ENCODE results near the gene PDX1.
"Not testable (repeated sequence)": the region's sequence is repeated elsewhere in the genome, so short reads cannot be mapped to it uniquely, and the experiment has no call there.

The PDX1 gene

DNA sequence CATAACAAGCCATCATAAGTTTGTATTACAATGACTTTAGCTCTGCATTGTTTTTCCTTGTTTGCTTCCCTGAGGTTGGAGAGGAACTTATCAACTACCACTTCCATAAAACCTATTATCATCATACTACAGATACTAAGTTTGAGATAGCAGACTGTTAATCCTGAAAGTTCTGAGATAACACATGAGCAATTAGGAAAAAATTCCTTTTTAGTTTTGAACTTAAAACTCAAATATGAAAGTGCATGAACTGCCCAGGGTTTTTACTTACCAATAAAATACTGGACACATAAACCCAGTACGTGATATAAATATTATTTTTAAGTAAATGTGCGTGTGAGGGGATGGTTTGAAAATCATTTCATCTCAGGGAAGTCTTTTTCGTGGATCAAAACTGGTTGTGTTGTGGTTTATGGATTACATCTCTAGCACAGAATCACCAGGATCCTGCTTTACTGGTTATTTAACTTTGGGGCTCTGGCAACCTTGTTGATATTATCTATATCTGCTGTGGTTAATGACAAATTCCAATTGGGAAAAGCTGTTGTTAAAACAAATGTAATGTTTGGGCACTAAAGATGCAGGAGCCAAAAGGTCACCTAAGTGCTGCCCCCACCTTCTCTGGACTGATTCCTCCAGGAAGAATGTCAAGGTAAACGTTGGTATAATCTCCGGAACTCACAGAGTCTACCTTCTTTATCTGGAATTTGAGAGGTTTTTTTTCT, 36.9 kb downstream of the PDX1 start:
- no peak for DNase-seq (ENCODE audit: low spot score)

DNA sequence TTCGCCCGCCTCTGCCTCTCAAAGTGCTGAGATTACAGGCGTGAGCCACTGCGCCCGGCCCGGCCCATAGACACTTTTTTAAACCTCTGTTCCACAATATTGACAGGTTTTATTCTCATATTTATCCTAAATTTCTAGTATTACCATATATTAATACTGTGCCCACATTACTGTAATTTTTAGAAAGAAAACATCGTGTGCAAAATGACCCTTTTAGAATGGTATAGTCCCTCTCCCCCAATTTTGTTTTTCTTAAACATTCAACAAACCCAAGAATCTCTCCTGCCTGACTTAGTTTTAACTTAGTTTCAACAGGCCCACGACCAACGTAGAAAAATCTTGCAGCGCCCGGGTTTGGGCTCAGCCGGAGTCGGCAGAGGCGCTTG, 40.2 kb downstream of the PDX1 start:
- no peak for DNase-seq (ENCODE audit: low spot score)

DNA sequence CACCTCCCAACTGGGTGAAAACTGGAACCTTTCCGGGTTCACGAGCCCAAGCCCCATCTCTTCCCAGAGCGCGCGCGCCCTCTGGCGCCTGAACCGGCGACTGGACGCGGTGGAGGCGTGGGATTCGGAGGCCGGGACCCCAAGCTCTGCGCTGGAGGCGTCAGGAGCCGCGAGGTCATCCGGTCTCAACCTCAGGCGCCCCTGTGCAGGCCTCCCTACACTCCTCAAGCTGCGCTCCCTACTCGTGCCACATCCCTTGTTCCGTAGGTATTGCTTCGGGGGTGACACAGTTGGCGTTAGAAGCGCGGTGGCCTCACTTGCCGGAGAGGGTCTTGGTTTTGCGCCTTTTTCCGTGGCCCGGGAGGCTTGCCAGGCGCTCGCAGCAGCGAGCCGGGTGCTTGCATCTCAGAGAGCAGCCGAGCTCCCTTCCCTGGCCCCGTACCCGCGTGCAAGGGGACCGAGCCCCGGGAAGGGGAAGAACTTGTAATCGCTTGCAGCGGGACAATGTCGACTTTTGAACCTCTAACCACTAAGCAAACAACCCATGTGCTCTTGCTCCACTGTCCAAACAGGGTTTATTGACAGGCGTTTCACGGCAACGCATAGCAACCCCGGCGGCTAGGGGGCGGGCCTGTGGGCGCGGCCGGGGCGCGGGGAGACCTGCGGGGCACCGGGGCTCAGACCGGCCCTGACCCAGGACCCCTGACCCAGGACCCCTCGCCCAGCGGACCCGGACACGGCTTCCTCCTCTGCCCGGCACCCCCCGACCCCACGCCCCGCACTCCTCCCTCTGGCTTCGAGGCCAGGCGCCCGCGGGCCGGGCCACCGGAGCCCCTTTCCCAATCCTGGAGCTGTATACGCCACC, 40.8 kb downstream of the PDX1 start:
- no peak for DNase-seq (ENCODE audit: low spot score)

DNA sequence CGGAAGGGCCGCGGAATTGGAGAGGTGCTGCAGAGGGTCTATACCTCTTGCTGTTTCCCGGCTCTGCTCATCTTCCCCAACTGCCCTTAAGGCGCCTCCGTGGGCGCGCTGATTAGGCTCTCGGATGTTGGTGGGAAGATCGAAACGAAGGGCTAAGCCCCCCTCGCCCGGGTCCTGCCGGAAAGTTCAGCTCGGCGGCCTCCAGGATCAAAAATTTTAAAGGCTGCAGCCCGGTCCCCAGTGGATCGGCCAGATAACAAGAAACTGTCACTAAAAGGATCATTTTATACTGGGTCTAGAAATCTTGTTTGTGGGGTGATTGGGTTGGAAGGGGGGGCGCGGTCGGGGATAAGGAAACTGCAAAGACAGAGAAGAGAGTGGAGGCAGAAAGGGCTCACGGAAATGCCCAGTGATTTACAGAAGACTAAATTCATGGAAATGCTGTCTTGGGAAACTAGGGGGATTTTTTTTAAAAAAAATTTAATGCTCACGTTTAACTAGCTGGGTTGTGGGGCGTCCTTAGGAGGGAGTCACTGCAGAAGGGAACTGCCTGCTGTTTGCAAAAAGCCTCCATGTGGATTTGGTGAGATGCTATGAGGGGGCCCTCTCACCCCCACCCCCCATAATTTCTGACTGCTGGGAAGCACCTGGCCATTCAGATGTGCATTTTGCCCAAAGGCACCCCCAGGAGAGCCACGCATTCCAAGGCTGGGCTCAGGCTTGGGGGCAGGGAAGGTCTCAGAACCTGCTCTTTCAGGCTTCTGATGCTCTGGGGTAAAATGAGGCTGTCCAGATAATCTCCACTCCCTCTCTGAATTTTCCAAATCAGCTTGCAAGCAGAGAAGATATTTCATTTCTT, 41.7 kb downstream of the PDX1 start:
- no peak for DNase-seq (ENCODE audit: low spot score)

DNA sequence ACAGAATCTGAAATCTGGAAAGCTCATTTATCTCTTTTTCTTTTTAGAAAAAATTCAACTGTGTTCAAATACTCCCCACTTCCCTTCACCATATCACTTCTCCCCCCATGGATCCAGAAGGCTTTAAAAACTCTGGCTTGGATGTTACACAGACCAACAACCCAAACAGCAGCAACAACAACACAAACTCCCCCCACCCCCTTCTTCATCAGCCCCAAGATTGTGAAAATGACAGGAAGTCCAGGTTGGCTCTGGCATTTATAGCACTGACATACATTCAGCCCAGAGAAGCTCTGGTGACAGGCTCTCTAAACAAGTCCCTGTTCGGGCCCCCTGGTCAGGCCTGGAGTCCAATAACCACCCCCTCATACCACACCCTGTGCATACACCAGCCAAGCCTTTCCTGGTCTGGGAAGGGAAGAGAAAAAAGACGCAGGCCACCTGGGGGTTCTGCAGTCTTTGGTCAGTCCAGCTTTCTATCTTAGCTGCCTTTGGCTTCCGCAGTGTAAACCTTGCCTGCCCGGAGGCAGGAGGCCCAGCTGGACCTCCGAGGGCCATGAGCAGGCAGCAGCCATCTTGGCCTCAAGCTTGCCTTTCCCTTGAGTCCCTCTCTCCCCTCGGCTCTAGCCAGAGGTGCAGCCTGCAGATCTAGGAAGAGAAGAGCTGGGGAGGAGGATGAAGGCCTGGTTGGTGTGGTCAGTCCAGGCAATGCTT, 42.5 kb downstream of the PDX1 start:
- DNase-seq (ENCODE audit: low spot score), result no peak

DNA sequence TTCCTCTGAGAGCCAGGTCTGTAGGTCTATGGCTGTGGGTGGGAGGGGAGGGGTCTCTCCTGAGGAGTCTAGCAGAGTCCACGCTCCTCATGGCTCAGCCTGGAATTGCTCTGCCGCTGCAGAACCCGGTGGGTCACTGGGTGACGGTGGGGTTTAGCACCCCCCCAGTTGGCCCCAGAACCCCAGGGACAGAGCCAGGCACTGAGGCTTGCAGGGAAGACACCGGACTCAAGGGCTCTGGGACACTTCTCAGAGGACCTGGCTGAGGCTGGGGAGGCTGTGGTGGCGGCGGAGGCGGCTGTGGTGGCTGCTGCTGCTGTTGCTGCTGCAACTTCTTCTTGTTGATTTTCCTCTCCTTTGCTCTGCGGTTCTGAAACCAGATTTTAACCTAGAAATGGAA, 43.2 kb downstream of the PDX1 start:
- DNase-seq (ENCODE audit: low spot score), result no peak

DNA sequence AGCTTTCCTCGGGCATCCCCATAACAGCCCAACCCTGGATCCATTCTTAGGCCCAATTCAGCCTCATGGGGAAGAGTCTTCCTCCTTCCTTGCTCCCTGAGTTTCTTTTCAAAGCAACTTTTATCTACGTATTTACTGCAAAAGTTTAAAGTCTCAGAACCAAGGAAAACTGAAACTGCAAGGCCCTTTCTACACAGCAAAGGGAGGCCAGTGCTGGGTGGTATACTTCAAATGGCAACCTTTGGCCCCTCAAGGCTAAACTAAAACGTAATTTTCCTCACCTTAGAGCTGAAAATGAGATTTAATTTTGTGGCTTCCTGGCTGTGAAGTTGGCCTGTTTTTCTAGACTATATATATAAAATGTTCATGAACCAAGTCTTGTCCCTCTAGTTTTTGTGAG, 43.7 kb downstream of the PDX1 start:
- no peak for DNase-seq (ENCODE audit: low spot score)

DNA sequence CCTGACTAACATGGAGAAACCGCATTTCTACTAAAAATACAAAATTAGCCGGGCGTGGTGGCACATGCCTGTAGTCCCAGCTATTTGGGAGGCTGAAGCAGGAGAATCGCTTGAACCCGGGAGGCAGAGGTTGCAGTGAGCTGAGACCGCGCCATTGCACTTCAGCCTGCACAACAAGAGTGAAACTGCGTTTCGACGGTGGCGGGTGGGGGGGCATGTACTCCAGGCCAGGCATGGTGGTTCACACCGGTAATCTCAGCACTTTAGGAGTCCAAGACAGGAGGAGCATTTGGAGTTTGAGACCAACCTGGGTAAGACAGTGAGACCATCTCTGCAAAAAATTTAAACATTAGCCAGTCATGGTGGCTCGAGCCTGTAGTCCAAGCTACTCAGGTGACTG, 44.4 kb downstream of the PDX1 start:
- DNase-seq (ENCODE audit: low spot score), result not testable (repeated sequence)

DNA sequence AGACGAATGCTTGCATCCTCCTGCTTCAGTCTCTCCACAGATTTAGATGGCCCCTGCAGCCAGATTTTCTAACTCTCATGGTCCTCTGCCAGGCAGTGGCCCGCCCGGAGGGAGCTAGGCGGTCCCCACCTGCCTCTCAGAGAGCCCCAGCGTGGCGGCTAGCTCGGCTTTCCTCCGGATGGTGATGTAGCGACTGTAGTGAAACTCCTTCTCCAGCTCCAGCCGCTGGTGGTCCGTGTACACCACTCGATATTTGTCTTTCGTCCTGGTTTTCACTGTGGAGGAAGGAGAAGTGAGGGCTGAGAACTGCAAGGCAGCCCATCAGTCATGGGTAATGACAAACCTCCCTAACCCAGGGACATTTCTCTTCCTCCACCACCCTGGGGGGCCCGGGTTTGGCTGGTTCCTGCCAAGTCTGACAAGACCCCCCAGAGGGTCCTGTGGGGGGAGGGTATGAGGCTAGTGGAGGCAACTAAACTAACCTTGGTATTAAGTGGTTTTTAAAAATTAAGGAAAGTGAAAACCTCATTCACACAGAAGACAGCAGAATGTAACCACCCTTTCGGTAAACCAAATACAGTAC, 45.0 kb downstream of the PDX1 start:
- DNase-seq (ENCODE audit: low spot score), result no peak

DNA sequence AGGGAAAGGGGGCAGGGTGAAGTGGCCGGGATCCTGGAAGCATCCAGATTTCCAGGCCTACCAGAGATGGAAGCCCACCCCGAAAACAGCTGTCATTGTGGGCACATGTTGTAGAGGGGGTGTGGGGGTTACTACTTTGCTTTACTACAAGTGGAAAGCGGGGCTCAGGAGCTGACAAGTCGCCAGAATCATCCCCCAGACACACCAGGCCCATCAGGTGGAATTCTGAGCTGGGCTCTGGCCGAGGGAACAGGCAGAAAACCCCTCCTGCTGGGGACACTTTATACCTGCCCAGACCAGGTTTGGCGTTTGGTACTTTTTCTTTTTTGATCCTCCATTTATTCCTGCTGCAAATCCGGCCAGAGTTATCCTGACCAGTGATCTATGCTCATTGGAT, 45.5 kb downstream of the PDX1 start:
- DNase-seq (ENCODE audit: low spot score), result no peak

DNA sequence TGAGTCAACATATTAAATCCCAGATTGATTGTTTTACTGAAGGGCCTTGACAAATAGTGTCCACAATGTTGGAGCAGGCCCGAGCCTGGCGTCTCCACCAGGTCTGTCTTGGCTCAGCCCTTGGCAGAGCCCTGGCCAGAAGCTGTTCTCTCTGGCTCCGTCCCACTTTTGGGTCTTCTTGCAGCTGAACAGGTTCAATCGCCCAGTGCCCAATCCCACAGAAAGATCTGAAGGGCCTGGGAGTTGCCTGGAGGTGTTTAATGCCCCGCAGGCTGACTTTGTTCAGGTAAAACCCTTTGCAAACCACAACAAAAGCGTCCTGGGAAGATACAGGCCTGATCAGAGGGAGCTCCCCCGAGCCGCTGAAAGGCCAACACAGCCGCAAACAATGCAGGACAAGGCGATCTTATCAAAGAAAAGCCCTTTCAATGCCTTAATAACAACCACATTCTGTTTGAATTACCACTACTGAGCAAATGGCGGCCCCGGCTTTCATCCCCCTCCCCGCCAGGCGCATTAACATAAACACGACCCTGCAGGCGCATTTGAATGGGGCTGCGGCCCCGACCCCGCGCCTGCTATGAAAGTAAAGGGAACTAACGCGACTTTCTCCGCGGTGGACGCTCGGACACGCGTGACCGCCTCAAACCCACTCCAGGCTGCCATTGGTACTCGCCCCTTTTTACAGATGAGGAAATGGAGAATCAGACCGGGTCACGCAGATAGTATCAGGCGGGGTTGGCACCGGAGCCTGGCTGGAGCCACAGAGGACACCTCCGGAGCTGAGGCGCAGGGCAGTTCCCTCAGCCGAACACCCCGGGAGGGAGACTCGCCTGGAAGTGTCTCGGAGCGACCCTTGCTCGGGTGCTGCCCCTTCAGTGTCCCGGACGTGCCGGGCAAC, 46.2 kb downstream of the PDX1 start:
- DNase-seq (ENCODE audit: low spot score), result no peak

DNA sequence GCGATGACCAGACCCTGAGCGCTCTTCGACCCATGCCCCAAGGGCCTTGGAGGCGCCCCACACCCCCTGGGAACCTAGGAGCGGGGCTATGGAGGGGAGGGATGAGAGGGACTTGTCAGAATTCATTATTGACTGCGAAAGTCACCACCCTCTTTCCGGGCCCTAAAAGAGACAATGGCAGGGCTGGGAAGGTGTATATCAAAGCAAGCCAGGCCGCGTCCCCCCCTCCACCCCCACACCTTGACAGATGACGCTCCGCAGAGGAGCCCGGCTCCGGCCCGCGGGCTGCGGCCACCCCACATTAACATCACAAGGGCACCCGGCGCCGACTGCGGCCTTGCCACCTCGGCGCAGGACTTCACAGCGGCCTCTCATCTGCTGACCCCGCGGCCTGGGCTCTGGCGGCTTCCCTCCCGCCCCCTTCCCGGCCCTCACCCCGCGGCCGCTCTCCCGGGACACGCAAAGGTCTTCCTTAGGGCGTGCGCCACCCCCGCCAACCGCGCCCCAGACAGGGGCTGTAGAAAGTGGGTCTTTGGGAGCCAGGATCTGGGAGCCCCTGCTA, 46.9 kb downstream of the PDX1 start:
- no peak for DNase-seq (ENCODE audit: low spot score)

DNA sequence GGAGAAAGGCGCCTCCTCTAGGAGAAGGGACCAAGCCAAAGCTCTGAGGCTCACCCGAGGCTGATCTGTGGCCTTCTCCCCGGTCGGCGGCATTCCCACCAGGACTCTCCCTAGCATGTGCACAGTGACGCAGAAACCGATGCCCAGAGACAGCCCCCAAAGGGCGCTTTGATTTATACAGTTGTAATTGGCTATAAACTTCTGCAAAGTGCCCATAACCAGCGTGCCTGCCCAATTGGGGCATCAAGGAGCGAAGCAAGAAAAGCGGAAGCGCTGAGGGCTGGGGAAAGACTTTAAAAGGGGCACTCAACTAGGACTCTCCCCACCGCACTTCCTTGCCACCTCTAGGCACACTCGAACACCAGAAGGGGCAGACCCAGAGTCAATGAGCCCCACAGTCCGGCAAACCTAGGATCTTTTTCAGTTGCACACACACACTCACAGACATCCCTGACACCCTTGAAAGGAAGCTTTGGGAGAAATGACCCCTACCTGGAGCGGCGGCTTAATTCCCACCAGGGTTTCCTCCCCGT, 47.5 kb downstream of the PDX1 start:
- no peak for DNase-seq (ENCODE audit: low spot score)

DNA sequence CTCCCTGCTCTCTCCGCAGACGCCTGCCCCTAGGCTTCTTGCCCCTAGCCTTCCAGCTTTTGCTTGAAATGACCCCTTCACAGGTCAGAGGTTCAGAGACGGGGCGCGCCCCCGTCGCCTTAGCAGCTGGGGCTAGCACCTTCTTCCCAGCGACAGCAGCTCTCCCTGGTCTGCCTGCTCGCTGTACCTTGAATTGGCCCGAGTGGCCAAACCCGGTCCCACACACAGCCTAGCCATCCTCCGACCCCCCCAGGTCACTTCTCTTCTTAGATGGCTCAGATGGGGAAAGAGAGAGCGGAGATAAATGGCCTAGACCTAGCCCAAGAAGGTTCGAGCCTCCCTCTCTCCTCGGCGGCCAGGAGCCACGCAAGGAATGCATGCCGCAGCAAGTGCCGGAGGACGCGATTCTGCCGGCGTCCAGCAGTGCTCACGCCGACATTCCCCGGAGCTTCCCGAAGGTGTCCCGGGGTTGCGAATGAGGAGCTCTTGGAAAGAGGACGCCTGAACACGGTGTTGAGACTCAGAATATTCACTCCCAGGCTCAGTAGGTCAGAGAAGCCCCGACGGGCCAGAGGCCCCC, 48.0 kb downstream of the PDX1 start:
- DNase-seq (ENCODE audit: low spot score), result no peak

DNA sequence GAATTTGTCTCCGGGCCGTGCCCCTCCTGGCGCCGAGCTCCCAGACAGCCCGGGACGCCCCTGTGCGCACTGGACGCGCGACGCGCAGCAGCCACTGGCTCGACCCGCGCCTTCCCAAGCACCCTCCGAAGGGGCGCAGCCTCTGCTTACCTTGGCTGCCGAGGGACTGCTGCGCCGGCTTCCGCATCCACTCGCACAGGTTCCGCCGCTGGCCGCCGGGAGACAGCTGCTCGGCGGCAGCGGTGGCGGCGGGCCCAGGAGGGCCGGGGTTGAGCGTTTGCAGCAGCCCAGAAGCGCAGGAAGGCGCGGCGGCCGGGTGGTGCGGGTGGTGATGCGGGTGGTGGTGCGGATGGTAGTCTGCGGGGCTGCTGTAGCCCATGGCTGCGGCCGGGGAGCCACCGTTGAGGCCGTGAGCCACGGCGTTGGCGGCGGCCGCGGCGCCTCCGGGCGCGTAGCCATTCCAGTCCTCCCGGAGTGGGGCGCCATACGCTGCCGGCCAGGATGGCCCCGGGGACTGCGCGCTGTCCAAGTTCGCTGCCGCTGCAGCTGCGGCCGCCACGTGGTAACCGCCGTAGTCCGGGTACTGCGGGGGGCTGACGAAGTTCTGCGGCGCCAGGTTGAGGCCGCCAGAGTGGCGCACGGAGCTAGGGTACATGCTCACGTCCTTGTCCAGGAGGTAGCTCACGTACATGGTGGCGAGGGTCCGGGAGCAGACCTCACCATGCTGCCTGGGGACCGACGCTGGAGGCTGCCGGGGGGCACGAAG, 48.7 kb downstream of the PDX1 start:
- no peak for DNase-seq (ENCODE audit: low spot score)

DNA sequence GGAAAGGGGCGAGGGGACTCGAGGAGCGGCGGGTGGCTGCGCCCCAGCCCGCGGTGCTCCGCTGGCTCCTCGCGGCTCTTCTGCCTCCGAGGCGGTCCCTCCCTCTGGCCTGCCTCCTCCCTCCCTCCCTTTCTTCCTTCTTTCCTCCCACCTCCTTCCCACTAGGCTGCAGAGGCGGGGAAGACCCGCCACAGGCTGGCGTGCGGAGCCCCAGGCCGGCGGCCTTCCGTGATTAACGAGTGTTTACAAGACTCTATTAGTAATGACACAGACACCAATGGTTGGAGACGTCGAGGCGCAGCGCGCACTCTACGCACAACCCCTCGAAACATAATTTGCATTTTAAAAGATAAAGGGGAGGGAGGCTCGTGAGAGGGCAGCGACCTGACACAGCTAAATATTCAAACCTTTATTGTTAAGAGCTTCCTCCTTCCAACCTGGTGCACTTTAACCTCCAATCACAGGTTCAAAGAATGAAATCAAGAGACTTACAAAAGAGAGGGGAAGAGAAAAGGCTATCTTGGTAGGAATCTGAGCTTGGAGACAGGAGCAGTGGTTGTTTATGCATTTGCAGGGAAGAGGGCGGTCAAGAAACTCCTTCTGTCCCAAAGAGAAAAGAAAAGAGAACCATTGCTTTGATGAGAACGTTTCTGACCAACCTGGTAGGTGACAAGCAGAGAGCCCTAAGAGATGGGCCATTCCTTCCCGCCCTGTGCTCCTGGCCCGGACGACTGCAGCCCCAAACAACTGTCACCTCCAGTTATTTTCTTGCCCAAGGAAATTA, 49.5 kb downstream of the PDX1 start, which contains the start of gene CDX2:
Gene CDX2 (minus strand): TSS at position 234 of the 784 bp plus-strand sequence. CDS start 309 bp downstream, outside the sequence.
- DNase-seq (ENCODE audit: low spot score), result no peak

DNA sequence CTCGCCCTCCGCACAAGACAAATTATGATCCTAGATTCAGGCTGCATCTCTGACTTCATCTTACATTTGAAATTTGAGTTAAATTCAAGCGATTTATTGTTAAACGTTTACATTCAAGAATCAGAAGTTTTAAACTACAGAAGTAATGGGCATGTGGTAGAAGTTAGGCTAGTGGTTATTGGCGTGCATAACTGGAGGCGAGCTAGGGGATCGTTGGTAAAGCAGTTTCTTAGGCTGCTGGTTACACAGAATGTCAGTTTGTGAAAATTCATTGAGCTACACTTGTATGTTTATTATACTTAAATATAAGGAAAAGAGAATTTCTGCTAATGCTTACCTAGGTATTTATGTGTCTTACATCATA, 50.0 kb downstream of the PDX1 start:
- DNase-seq (ENCODE audit: low spot score), result no peak

Data from CD4-positive, alpha-beta T cell treated with Interleukin-6 at 100 ng/mL for 8 hours (primary cell).